NCI-H2196 treated with DMSO at 0.1 percent for 48 hours (cell line): ENCODE data around the gene SLC35A2.
"Not testable (repeated sequence)": the region's sequence is repeated elsewhere in the genome, so short reads cannot be mapped to it uniquely, and the experiment has no call there.

ENCODE experiments used
- DNase-seq: peaks from one replicate; lab custom pipeline; 2025; ENCODE audit not compliant: unreplicated experiment; lab: John Stamatoyannopoulos, UW

The SLC35A2 gene

DNA sequence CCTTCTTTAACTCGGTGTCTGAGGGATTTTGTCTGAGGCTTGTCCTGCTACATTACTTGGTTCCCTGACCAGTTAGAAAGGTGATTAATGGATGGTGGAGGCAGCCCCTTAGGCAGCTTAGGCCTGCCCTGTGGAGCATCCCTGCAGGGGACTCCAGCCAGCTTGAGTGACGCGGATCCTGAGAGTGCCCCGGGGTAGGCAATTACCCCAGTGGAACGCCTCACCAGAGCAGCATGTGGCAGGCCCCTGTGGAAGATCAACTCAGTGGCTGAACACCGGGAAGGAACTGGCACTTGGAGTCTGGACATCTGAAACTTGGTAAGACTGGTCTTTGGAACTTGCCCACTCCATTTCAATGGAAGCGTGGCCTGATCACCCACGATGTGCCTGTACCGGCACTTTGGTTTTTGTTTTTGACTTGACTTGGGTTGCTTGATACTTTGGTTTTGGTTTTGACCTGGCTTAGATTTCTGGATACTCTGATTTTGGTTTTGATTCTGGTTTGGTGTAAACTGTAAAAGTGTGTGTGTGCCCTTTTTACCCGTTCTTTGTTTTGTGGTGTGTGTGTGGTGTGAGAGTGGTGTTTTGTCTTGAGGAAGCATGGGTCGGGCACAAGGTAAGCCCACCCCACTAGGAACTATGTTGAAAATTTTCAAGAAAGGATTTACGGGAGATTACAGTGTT is 57.2 kb downstream of the SLC35A2 start:
- not testable (repeated sequence) for DNase-seq

DNA sequence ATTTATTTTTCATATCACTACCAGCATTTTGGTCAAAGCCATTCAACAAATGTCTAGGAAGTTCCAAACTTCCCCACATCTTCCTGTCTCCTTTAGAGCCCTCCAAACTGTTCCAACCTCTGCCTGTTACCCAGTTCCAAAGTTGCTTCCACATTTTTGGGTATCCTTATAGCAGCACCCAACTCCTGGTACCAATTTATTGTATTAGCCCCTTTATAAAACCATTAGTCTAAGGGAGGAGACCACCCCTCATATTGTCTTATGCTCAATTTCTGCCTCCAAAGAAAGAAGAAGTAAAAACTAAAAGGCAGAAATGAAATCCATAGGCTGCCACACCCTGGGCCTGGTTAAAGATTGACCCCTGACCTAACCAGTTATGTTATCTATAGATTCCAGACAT is 58.0 kb downstream of the SLC35A2 start:
- DNase-seq, result not testable (repeated sequence)
